Panc1 (cell line): ENCODE data around the gene EIF1.

Experiments used
- POLR2AphosphoS5 ChIP-seq: IDR thresholded peaks from 2 replicates; pipeline ENCODE4 v1.6.1; 2012; ENCODE audit warnings: mild to moderate bottlenecking, low read depth, low read length, moderate library complexity
- SIN3A ChIP-seq: IDR thresholded peaks from 2 replicates; pipeline ENCODE4 v1.6.1; 2012; ENCODE audit warnings: low read depth, mild to moderate bottlenecking, low read length, moderate library complexity, borderline replicate concordance; ENCODE audit not compliant: insufficient read depth
- TCF7L2 ChIP-seq: IDR thresholded peaks from 2 replicates; pipeline ENCODE4 v1.6.1; 2011; ENCODE audit warnings: mild to moderate bottlenecking, low read depth, low read length, inconsistent platforms
- TF ChIP-seq, protein P1 (sequence below): fragments of 450-650 bp; IDR thresholded peaks from 2 replicates; pipeline ENCODE4 v1.5.1; 2017; ENCODE audit warnings: mild to moderate bottlenecking
- TF ChIP-seq, protein P2 (sequence below), 2 experiments: IDR thresholded peaks; 2 replicates each; pipeline ENCODE4 v1.6.1; 2011 to 2012; ENCODE audit warnings: low read depth in 2 of 2, control low read depth in 1 of 2, low read length in 1 of 2, mild to moderate bottlenecking in 1 of 2, moderate library complexity in 1 of 2; ENCODE audit not compliant: insufficient read depth in 1 of 2

DNA sequence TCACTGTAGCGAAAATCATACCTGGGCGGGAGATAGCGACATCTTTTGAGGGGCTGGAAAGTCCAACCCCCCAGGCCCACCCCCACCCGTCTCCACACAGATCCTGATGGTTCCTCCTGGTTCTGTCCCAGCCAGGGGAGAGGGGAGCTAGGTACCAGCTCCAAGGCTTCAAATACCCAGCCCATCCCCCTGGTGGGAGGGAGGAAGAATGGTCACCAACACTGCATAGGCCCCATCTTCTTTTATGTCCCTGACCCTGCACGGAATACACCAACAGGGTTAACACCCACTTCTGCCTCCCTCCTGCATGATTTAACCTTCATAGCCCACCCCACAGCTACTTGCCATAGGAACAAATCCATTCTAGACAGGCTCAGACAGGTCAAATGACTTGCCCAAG, 36.4 kb downstream of the EIF1 start:
- no peak for TF ChIP-seq TCF7L2
- TF ChIP-seq, protein P1, sequence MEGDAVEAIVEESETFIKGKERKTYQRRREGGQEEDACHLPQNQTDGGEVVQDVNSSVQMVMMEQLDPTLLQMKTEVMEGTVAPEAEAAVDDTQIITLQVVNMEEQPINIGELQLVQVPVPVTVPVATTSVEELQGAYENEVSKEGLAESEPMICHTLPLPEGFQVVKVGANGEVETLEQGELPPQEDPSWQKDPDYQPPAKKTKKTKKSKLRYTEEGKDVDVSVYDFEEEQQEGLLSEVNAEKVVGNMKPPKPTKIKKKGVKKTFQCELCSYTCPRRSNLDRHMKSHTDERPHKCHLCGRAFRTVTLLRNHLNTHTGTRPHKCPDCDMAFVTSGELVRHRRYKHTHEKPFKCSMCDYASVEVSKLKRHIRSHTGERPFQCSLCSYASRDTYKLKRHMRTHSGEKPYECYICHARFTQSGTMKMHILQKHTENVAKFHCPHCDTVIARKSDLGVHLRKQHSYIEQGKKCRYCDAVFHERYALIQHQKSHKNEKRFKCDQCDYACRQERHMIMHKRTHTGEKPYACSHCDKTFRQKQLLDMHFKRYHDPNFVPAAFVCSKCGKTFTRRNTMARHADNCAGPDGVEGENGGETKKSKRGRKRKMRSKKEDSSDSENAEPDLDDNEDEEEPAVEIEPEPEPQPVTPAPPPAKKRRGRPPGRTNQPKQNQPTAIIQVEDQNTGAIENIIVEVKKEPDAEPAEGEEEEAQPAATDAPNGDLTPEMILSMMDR = no peak
- TF ChIP-seq POLR2AphosphoS5 = no peak
- TF ChIP-seq, protein P2, sequence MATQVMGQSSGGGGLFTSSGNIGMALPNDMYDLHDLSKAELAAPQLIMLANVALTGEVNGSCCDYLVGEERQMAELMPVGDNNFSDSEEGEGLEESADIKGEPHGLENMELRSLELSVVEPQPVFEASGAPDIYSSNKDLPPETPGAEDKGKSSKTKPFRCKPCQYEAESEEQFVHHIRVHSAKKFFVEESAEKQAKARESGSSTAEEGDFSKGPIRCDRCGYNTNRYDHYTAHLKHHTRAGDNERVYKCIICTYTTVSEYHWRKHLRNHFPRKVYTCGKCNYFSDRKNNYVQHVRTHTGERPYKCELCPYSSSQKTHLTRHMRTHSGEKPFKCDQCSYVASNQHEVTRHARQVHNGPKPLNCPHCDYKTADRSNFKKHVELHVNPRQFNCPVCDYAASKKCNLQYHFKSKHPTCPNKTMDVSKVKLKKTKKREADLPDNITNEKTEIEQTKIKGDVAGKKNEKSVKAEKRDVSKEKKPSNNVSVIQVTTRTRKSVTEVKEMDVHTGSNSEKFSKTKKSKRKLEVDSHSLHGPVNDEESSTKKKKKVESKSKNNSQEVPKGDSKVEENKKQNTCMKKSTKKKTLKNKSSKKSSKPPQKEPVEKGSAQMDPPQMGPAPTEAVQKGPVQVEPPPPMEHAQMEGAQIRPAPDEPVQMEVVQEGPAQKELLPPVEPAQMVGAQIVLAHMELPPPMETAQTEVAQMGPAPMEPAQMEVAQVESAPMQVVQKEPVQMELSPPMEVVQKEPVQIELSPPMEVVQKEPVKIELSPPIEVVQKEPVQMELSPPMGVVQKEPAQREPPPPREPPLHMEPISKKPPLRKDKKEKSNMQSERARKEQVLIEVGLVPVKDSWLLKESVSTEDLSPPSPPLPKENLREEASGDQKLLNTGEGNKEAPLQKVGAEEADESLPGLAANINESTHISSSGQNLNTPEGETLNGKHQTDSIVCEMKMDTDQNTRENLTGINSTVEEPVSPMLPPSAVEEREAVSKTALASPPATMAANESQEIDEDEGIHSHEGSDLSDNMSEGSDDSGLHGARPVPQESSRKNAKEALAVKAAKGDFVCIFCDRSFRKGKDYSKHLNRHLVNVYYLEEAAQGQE (IDR thresholded peaks at IDR 0.05; ENCODE audit: insufficient read depth in 1 of 2, low read depth in 2 of 2, low read length in 1 of 2) = no peak
- no peak for TF ChIP-seq SIN3A
